Stomach (tissue), 4 donors: Measurements from ENCODE around the gene KCNMB3.

Source experiments
- CTCF ChIP-seq, 7 experiments: fragments of 450-650 bp in 4 of 7; fragments of 200-600 bp in 3 of 7; sonication (generic) in 3 of 7; IDR thresholded peaks; one replicate each; pipeline ENCODE4 v1.5.1; 2016 to 2019; ENCODE audit warnings: antibody characterized with exemption in 7 of 7, control low read depth in 2 of 7, mild to moderate bottlenecking in 1 of 7
- POLR2A ChIP-seq, 4 donors: fragments of 450-650 bp; IDR thresholded peaks; one replicate each; pipeline ENCODE4 v1.6.1; 2016; ENCODE audit warnings: antibody characterized with exemption in 4 of 4, control low read depth in 2 of 4, mild to moderate bottlenecking in 1 of 4, moderate library complexity in 1 of 4
- POLR2AphosphoS5 ChIP-seq, 3 donors: sonication (generic); formaldehyde crosslinking; IDR thresholded peaks; one replicate each; pipeline ENCODE4 v1.6.1; 2016; ENCODE audit warnings: antibody characterized with exemption in 3 of 3

- TF ChIP-seq CTCF (IDR thresholded peaks at IDR 0.05) (no peak), POLR2A (IDR thresholded peaks at IDR 0.05) (no peak), POLR2AphosphoS5 (IDR thresholded peaks at IDR 0.05) (no peak)
Observed at GRCh38 chr3:179200790-179201189, 50.1 kb downstream of the KCNMB3 start.
